IPS DF 4.7 (cell line): ENCODE results near the gene WNT11.

ENCODE experiments used
- DNase-seq: peaks from one replicate; pipeline ENCODE4 v3.0.0-alpha.2; 2013; ENCODE audit warnings: low spot score; ENCODE audit errors: extremely low read depth

WNT11 gene

GRCh38 chr11:76156971-76157427, 49.3 kb downstream of the WNT11 start:
- DNase-seq: no peak

DNA sequence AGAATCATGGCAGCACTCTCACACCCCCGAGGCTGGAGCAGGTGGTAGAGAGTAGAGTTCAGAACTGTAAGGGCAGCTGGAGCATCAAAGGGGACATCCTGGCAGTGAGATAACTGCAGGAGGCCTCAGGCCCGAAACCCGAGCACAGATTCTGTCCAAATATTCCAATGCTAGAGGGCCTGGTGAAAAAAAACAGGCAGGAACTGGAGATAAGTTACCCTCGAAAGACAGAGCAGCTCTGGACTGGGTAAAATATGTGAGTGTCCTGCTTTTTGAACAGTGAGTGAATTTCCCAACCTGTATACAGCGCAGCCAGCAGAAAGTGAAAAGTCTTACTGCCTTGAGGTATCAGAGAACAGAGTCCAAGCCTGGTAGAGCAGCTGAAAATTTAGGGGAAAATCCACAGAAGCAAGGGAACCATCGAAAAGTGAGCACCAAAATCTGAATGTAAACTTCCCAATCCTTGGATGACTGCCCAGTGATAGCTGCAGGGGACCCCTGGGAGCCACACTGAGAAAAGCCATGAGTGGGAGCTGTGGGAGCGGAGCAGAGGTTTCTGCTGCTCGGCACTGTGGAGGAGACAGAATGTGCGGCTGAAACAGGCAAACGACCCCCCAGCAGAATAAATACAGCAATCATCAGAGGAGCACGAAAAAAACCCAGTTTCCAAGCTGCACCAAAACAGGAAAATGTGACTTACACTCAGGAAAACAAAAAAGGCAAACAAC, 50.6 kb downstream of the WNT11 start:
- DNase-seq: no peak

GRCh38 chr11:76153571-76153923, 52.8 kb downstream of the WNT11 start:
- DNase-seq: no peak

DNA sequence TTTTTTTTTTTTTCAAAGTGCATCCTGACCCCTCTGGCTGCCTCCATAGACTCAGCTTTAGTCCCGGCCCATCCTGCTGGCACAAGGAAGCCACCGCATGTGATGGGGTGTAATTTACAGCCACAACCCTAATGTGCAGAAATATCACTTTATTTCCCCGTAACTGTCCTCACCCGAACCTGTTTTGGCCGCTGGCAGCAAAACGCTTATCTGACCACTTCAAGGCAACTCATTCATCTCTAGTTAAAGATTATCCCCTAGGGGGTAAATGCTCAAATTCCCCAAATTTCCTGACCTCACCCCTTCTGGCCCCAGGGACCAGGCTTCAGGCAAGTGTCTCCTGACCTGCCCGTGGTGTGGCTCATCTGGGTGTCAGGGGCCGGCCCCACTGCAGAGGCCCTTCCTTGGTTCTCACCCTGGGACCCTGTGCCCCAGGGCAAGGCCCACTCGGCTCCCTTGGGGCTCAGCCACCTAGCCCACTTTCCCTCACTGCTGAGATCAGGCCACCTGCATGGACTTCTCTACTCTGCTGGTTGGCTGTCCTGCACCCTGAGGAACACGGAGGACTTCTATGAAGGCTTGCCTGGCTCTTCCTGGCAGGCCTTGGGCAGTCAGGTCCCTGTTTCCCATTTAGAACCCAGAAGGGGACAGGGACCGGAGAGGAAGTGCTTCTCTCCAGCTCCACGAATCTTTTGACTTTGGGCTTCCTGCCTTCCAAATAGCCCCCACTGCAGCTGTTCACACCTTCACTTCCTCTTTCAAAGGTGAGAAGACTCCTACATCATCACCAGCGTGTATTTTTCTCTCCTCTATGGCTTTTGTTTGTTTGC, 53.3 kb downstream of the WNT11 start:
- DNase-seq: no peak

GRCh38 chr11:76152086-76152681, 54.1 kb downstream of the WNT11 start:
- peak; percentile 46 for DNase-seq

DNA sequence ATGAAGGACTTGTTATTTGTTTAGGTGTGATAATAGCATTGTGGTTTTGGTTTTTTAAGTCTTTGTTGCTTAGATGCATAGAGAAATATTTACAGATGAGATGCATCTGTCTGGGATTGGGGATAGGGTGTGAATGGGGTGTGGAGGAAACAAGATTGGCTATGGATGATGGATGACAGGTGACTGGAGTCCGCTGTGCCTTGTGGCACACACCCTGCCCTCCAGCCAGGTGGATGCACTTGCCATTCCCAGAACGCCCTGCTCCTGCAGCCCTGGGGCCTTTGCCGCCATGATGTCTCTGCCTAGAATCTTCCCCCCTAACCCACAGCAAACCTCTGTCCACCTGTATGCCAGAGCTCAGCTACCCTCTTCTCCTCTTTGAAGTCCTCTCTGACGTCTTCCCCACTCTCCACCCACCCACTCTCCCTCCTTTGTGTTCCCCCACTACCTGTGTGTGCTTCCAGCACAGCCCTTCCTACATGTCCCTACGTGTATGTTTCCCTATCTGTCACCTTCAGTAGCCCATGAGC, 54.7 kb downstream of the WNT11 start:
- DNase-seq: no peak

DNA sequence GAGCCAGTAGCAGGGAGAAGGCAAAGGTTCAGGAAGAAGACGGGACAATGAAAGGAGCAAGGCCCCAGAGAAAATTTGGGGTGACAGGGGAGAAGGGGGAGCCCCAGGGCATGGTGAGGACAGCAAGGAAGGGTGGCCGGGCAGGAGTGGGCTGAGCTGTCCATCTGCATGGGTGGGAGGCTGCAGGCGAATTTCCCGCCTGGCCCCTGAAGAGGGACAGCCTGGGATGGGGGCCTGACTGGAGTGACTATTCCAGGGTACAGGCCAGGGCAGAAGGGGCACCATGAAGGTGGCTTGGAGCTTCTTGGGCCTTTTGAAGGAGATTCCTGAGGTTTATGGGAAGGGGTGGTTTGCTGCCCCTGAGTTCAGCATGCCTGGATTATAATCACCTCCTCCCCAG, 56.2 kb downstream of the WNT11 start:
- no peak for DNase-seq

DNA sequence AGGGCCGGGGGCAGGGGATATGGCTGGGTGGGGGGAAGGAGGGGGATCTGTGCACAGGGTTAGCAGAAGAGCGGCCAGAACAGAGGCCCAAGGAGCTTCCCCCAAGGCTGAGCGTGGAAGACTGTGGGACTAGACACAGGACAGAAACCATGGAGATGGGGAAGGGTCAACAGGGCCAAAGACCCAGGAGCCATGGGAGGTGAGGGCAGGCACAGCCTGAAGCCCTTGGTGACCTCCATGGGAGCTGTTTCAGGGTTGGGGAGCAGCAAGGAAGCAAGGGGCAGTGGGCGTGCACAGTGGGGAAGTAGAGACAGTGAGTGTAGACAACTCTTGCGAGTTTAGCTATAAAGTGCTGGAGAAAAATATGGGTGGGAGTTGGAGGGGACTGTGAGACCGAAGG, 56.6 kb downstream of the WNT11 start:
- no peak for DNase-seq

DNA sequence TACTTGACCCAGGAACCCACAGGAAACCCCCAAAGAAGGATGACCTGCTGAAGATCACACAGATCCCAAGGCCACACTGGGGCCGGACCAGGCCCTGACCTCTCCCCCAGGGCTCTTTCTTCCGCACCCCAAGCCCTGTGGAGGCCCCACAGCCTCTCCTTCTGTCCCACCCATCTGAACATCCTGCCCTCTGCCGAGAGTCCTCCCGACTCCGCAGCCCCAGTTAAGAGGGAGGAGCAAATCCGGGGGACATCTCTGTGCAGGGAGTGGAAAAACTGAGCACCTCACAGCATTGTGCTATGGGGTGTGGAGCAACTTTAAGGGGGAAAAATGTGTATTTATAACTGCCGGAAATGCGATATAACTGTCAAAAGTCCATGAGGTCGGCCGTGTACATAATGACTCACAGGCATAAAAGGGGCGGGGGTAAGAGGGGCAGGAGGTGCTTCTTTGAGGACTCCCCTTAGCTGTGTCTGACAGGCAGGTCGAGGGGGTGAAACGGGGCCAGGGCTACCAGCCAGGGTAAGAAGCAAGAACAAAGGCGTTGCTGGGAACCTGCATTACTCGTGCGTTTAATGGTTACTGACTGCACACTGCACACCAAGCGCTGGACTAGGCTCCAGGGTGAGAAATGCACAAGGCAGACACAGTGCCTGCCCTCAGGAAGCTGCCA, 57.2 kb downstream of the WNT11 start:
- no peak for DNase-seq

- DNase-seq: no peak
Measured at GRCh38 chr11:76148231-76148630, 58.1 kb downstream of the WNT11 start.

DNA sequence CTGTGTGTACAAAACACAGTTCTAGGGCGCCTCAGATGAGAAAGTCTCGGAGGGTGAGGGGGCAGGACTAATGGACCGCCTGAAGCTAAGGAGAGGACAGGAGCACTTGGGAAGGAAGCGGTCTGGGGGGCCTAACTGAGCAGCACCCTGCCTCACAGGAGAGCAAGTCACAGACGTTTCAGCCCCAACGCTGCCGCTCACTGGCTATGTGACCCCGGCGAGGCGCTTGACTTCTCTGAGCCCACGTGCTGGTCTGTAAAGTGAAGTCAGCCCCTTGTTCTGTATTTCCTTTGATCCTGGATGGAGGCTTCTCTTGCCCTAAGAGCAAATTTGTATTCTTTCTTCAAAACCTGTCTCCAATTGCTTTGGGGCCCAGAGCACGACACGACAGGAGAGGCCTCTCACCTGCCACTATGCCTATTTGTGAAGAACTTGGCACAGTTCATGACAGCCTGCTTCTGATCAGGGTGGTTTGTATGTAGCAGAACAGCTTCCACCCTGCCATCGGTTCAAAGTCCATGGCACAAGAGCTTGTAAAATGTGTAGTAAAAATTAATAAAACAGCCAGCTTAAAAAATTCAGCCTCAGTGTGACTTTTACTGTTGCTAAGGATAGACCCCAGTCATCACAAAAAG, 59.1 kb downstream of the WNT11 start:
- no peak for DNase-seq

- no peak for DNase-seq
Measured at GRCh38 chr11:76143274-76143673, 63.0 kb downstream of the WNT11 start.

- no peak for DNase-seq
Measured at GRCh38 chr11:76141901-76142588, 64.3 kb downstream of the WNT11 start.

DNA sequence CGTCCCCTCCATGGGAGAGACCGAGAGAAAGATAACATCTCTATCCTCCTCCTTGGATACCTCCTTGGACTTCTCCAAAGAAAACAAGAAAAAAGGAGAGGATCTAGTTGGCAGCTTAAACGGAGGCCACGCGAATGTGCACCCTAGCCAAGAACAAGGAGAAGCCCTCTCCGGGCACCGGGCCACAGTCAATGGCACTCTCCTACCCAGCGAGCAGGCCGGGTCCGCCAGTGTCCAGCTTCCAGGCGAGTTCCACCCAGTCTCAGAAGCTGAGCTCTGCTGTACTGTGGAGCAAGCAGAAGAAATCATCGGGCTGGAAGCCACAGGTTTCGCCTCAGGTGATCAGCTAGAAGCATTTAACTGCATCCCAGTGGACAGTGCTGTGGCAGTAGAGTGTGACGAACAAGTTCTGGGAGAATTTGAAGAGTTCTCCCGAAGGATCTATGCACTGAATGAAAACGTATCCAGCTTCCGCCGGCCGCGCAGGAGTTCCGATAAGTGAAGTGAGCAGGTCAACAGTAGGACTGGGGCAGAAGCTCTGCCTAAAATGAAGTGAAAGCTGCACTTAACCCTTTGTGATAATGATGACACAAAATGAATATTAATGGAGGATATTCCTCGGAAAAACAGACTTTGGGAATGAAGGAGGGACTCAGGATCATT, 65.3 kb downstream of the WNT11 start:
- DNase-seq: no peak

- no peak for DNase-seq
Measured at GRCh38 chr11:76139314-76139713, 67.0 kb downstream of the WNT11 start.
